SU-DHL-6 (cell line): ENCODE data around the gene ROR1.

ENCODE experiments used
- EZH2phosphoT487 ChIP-seq: fragments of 200-600 bp; sonication (generic), shearing (Covaris generic); conservative IDR thresholded peaks from 2 replicates; pipeline ENCODE4 v1.6.1; 2018; ENCODE audit warnings: mild to moderate bottlenecking, antibody characterized with exemption, low read length, moderate library complexity, mixed read lengths
- TF ChIP-seq, protein P1 (sequence below): fragments of 200-600 bp; sonication (generic); IDR thresholded peaks from one replicate; pipeline ENCODE4 v1.5.1; 2017; ENCODE audit warnings: antibody characterized with exemption, mild to moderate bottlenecking, low read length, moderate library complexity; ENCODE audit not compliant: insufficient read depth, poor library complexity, severe bottlenecking

GRCh38 chr1:63861052-63861691, 87.4 kb downstream of the ROR1 start:
- TF ChIP-seq, protein P1, sequence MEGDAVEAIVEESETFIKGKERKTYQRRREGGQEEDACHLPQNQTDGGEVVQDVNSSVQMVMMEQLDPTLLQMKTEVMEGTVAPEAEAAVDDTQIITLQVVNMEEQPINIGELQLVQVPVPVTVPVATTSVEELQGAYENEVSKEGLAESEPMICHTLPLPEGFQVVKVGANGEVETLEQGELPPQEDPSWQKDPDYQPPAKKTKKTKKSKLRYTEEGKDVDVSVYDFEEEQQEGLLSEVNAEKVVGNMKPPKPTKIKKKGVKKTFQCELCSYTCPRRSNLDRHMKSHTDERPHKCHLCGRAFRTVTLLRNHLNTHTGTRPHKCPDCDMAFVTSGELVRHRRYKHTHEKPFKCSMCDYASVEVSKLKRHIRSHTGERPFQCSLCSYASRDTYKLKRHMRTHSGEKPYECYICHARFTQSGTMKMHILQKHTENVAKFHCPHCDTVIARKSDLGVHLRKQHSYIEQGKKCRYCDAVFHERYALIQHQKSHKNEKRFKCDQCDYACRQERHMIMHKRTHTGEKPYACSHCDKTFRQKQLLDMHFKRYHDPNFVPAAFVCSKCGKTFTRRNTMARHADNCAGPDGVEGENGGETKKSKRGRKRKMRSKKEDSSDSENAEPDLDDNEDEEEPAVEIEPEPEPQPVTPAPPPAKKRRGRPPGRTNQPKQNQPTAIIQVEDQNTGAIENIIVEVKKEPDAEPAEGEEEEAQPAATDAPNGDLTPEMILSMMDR: no peak
- TF ChIP-seq EZH2phosphoT487: no peak
